Measurements from ENCODE around the gene VMP1. TPM values are rescaled to one million over a fixed set of nuclear protein-coding genes. Genes with fewer than 3 reads are reported as not detected.

The VMP1 gene
- total RNA-seq, 1 donor from 2014 or later, result 64.9 TPM

GRCh38 chr17:59814685-59815084, 107.2 kb downstream of the VMP1 start:
- no peaks in the 10 kb centered on the region for H3K27me3 Mint-ChIP-seq (ENCODE audit: unreplicated experiment)
- no peak overlapping the region for H3K27ac Mint-ChIP-seq (ENCODE audit: unreplicated experiment)
- no peak overlapping the region for H3K4me3 Mint-ChIP-seq (ENCODE audit: unreplicated experiment)
- TF ChIP-seq CTCF (IDR thresholded peaks at IDR 0.05; ENCODE audit: unreplicated experiment), result no peak
- H3K9me3 Mint-ChIP-seq (ENCODE audit: unreplicated experiment), result no peaks in the 10 kb centered on the region
- no peak for DNase-seq (ENCODE audit: low spot score)
- H3K4me1 Mint-ChIP-seq (ENCODE audit: unreplicated experiment), result no peaks in the 10 kb centered on the region
- H3K36me3 Mint-ChIP-seq (ENCODE audit: low read depth, unreplicated experiment), result no peaks in the 10 kb centered on the region

- H3K27me3 Mint-ChIP-seq (ENCODE audit: unreplicated experiment), result no peaks in the 10 kb centered on the region
- H3K9me3 Mint-ChIP-seq (ENCODE audit: unreplicated experiment), result no peaks in the 10 kb centered on the region
- no peak for DNase-seq (ENCODE audit: low spot score)
- H3K4me1 Mint-ChIP-seq (ENCODE audit: unreplicated experiment), result no peaks in the 10 kb centered on the region
- H3K4me3 Mint-ChIP-seq (ENCODE audit: unreplicated experiment), result no peak overlapping the region
- peaks cover 7% of the 10 kb centered on the region for H3K36me3 Mint-ChIP-seq (ENCODE audit: low read depth, unreplicated experiment)
- TF ChIP-seq CTCF (IDR thresholded peaks at IDR 0.05; ENCODE audit: unreplicated experiment), result no peak
- H3K27ac Mint-ChIP-seq (ENCODE audit: unreplicated experiment), result no peak overlapping the region
These were observed 108.5 kb downstream of the VMP1 start for GRCh38 chr17:59815965-59816364.

- Mint-ChIP-seq H3K27me3 (ENCODE audit: unreplicated experiment) (peaks cover 2% of the 10 kb centered on the region), H3K27ac (ENCODE audit: unreplicated experiment) (no peak overlapping the region), H3K4me1 (ENCODE audit: unreplicated experiment) (peaks cover 8% of the 10 kb centered on the region), H3K36me3 (ENCODE audit: low read depth, unreplicated experiment) (peaks cover 3% of the 10 kb centered on the region), H3K9me3 (ENCODE audit: unreplicated experiment) (no peaks in the 10 kb centered on the region), H3K4me3 (ENCODE audit: unreplicated experiment) (no peak overlapping the region)
- DNase-seq (ENCODE audit: low spot score), result no peak
- TF ChIP-seq CTCF (IDR thresholded peaks at IDR 0.05; ENCODE audit: unreplicated experiment), result no peak
These were observed 118.3 kb downstream of the VMP1 start for GRCh38 chr17:59825533-59826322.

- no peak for TF ChIP-seq CTCF (IDR thresholded peaks at IDR 0.05; ENCODE audit: unreplicated experiment)
- H3K4me3 Mint-ChIP-seq (ENCODE audit: unreplicated experiment), result peak overlapping the region; percentile 44
- peaks cover 2% of the 10 kb centered on the region for H3K27me3 Mint-ChIP-seq (ENCODE audit: unreplicated experiment)
- peak overlapping the region; percentile 44 for H3K27ac Mint-ChIP-seq (ENCODE audit: unreplicated experiment)
- H3K36me3 Mint-ChIP-seq (ENCODE audit: low read depth, unreplicated experiment), result peaks cover 3% of the 10 kb centered on the region
- H3K4me1 Mint-ChIP-seq (ENCODE audit: unreplicated experiment), result peaks cover 8% of the 10 kb centered on the region
- no peak for DNase-seq (ENCODE audit: low spot score)
- H3K9me3 Mint-ChIP-seq (ENCODE audit: unreplicated experiment), result no peaks in the 10 kb centered on the region
These were observed 119.4 kb downstream of the VMP1 start for GRCh38 chr17:59826706-59827453.

All from endothelial cell (in vitro differentiated cells).